Stimulated activated memory B cell treated with anti-CD40 and anti-IgM and Interleukin-4, amounts not matched to agents 10 μg/mL and 1 μg/mL and 100 μg/mL, for 72 hours (primary cell): ENCODE results near the gene MKNK1.

Experiments used
- ATAC-seq: fragments of 150-1000 bp; cut with Tn5 transposase; 2 replicates; pipeline ENCODE4 v1.10.0; 2021
- H3K27ac Mint-ChIP-seq: one replicate; pipeline ENCODE4 v1.8.0; 2022; ENCODE audit warnings: mild to moderate bottlenecking, mixed read lengths
- H3K27me3 Mint-ChIP-seq: one replicate; pipeline ENCODE4 v1.8.0; 2022; ENCODE audit warnings: mixed read lengths
- H3K36me3 Mint-ChIP-seq: one replicate; pipeline ENCODE4 v1.8.0; 2022; ENCODE audit warnings: mixed read lengths
- H3K4me1 Mint-ChIP-seq: one replicate; pipeline ENCODE4 v1.8.0; 2022; ENCODE audit warnings: mixed read lengths
- H3K4me3 Mint-ChIP-seq: one replicate; pipeline ENCODE4 v1.8.0; 2022; ENCODE audit warnings: mild to moderate bottlenecking, moderate library complexity, mixed read lengths
- H3K9me3 Mint-ChIP-seq: one replicate; pipeline ENCODE4 v1.8.0; 2022; ENCODE audit warnings: mixed read lengths

The MKNK1 gene

DNA sequence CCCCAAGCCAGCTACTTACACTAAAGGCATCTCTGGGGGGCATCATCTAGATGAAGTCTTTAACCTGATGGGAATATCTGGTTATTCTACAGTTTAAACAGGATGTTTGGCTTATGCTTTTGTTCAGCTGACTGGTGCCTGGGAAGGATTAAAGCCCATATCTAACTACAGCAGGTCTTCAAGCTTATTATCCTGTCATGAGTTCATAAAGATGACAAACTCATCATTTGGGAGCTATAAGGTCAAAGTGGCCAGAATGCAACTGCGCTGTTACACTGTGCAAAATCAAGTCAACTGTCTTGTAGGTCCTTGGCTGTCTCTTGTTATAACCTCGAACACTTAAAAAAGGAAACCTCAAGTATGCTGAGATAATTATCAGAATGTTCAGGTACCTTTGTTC, 31.1 kb upstream of the MKNK1 start:
- no peak overlapping the region for H3K27ac Mint-ChIP-seq

DNA sequence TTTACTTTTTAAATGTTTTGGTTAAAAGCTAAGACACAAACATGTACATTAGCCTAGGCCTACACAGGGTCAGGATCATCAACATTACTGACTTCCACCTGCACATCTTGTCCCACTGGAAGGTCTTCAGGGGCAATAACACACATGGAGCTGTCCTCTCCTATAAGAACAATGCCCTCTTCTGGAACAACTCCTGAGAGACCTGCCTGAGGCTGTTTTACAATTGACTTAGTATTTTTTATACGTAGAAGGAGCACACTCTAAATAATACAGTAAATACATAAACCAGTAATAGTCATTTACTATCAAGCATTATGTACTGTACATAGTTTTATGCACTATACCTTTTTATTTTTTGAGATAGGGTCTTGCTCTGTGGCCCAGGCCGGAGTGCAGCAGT, 26.7 kb upstream of the MKNK1 start:
- no peak overlapping the region for H3K4me3 Mint-ChIP-seq
- no peaks in the 10 kb centered on the region for H3K9me3 Mint-ChIP-seq
- no peaks in the 10 kb centered on the region for H3K27me3 Mint-ChIP-seq
- no peak overlapping the region for H3K27ac Mint-ChIP-seq
- ATAC-seq, result no peak
- H3K36me3 Mint-ChIP-seq, result peaks cover 36% of the 10 kb centered on the region
- H3K4me1 Mint-ChIP-seq, result no peaks in the 10 kb centered on the region

More for the DNA sequence above, 31.1 kb upstream of the MKNK1 start:
- Mint-ChIP-seq H3K27me3 (no peaks in the 10 kb centered on the region), H3K4me3 (no peak overlapping the region), H3K4me1 (no peaks in the 10 kb centered on the region), H3K9me3 (no peaks in the 10 kb centered on the region), H3K36me3 (peaks cover 55% of the 10 kb centered on the region)
- ATAC-seq, result no peak

DNA sequence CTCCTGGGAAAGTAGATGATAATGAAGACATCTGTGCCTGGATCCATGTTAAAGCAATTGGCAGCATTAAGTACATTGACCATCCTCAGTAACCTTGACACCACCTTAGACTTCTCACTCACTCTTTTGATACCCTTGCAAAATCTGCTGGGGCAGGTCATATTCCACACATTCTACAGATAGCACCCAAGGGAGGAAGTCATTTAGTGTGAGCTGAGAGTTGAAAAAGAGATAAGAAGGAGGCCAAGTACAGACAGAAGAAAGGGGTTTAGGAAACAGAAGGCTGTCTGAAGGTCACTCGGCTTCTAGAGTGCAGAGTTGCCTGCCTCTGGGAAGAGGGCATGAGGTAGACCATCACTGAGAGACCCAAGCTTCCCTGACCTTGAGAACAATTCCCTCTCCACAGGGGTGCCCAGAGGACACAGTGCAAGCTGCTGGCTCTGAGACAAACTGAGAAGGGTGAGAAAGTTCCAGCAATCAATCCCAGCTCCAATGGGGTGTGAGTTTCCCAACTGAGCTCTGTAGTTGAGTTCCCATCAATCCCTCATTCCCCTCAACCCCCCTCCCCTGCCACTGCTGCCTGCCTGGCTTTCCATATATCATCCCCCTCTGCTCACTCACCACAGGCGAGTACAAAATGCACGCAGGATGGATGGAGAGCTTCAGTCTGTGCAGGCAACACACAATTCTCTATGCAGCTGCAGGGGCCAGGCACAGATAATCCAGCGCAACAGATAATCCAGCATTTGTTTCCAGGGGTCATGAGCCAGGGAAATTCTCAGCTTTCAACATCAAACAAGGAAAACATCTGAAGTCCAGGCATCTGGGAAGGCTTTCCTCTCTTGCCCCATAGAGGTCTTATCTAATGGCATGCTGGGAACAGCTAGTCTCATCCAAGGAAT, 19.9 kb upstream of the MKNK1 start:
- Mint-ChIP-seq H3K9me3 (no peaks in the 10 kb centered on the region), H3K4me3 (no peak overlapping the region), H3K27ac (peak overlapping the region; percentile 39), H3K27me3 (no peaks in the 10 kb centered on the region), H3K4me1 (peaks cover 25% of the 10 kb centered on the region), H3K36me3 (no peaks in the 10 kb centered on the region)
- no peak for ATAC-seq

DNA sequence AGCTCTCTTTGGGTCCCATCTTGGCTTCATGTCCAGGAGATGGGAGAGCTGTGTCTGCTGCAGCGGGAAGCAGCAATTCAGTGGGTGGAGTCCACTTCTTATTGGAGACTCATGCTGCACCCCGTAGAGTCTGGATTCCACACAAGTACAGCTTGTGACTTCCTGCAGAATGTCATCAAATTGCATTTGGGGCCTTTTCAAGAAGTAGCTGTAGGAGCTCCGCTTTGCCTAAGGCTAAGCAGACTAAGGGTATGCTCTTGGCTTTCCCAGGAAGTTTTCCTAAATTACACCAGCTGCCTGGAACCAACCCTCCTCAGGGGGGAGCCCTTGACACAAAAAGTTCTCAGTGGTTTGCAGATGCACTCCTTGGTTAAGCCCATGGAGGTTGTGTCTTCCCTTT, 18.3 kb upstream of the MKNK1 start:
- H3K4me3 Mint-ChIP-seq, result no peak overlapping the region
- no peak for ATAC-seq
- H3K27me3 Mint-ChIP-seq, result no peaks in the 10 kb centered on the region
- no peak overlapping the region for H3K27ac Mint-ChIP-seq
- no peaks in the 10 kb centered on the region for H3K36me3 Mint-ChIP-seq
- peaks cover 41% of the 10 kb centered on the region for H3K4me1 Mint-ChIP-seq
- H3K9me3 Mint-ChIP-seq, result no peaks in the 10 kb centered on the region

DNA sequence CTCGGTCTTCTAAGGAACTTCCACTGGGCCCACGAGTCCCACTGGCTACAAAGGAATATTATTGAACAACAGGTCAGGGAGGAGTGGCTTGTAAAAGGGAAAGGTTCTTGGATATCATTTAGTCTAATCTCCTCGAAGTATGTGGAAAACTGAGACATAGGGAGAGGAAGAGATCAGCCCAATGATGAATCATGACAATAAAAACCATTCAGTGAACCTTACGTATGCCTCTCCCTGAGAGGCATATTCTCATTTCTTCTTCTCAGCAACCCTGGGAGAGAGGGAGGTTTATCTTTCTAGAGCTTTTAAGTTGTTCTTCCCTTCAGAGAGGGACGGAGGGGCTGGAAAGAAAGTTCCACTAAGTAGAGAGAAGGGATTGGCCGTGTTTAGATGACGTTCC, 17.9 kb upstream of the MKNK1 start:
- Mint-ChIP-seq H3K27ac (no peak overlapping the region), H3K27me3 (no peaks in the 10 kb centered on the region), H3K9me3 (no peaks in the 10 kb centered on the region), H3K4me1 (peaks cover 46% of the 10 kb centered on the region), H3K36me3 (no peaks in the 10 kb centered on the region), H3K4me3 (no peak overlapping the region)
- no peak for ATAC-seq

DNA sequence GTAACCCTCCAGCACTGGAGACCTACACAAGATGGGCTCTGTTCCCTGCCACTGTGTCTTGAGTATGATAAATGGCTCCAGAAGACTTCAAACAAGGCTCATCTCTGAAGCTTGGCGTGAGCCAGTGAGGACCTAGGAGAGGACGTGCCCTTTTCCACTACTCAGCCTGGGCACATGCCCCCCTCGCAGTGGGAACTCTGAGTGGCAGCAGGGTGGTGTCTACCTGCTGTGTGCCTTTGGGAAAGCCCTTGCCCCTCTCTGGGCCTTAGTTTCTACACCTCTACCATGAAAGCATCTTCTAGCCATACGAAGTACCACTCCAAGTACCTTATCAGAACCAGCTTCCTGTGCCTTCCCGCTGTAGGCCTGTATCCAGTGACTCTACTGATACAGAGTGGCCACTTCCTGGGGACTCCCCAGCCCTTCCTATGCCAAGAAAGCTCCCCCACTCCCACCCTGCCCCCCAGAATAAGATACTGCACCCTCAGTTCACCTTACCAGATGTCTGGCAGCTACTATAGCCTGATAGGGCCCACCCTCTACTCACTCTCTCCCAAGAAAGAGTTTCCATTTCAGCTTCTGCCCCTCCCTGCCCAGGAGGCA, 15.7 kb upstream of the MKNK1 start:
- Mint-ChIP-seq H3K4me1 (peaks cover 62% of the 10 kb centered on the region), H3K9me3 (no peaks in the 10 kb centered on the region), H3K36me3 (peaks cover 5% of the 10 kb centered on the region), H3K27ac (peak overlapping the region; percentile 86), H3K4me3 (no peak overlapping the region), H3K27me3 (no peaks in the 10 kb centered on the region)
- ATAC-seq, result no peak

DNA sequence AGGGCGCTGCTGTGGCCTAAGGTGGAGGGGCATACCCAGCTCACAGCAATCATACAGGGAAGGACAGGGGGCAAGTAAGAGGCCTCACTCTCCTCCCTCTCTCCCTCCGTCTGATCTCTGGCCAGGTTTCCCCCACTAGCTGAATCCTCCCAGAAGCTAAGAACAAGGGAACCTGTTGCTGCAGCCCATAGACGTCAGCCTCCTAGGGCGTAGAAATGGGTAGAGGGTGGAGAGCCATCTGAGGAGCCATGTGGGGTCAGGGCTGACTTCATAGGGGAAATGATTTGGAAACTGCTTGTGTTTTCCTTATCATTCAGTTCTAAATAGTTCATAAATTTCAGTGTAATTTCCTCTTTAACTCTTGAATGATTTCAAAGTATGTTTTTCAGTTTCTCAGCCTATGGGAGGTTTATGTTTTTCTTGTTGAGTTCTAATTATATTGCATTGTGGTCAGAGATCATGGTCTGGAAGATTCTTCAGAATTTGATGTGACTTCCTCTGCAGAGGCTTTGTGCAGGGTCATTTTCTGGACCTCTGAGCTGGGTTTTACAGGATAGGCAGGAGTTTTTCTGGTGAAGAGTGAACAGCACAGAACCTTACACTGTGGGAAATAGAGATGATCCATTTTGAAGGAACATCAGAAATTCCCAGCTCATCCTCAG, 14.8 kb upstream of the MKNK1 start:
- ATAC-seq, result peak; percentile 50
- H3K36me3 Mint-ChIP-seq, result peaks cover 5% of the 10 kb centered on the region
- H3K4me1 Mint-ChIP-seq, result peaks cover 67% of the 10 kb centered on the region
- H3K27me3 Mint-ChIP-seq, result no peaks in the 10 kb centered on the region
- H3K4me3 Mint-ChIP-seq, result no peak overlapping the region
- H3K27ac Mint-ChIP-seq, result peak overlapping the region; percentile 86
- H3K9me3 Mint-ChIP-seq, result no peaks in the 10 kb centered on the region

DNA sequence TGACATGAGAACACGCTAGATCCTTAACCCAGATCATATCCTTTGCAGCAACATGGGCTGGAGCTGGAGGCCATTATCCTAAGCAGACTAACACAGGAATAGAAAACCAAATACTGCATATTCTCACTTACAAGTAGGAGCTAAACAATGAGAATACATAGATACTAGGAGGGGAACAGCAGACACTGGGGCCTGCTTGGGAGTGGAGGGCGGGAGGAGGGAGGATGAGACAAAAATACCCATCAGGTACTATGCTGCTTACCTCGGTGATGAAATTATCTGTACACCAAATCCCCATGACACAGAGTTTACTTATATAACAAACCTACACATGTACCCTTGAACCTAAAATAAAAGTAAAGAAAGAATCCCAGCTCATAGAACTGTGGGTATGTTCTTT, 13.8 kb upstream of the MKNK1 start:
- Mint-ChIP-seq H3K4me1 (peaks cover 77% of the 10 kb centered on the region), H3K9me3 (no peaks in the 10 kb centered on the region), H3K36me3 (peaks cover 13% of the 10 kb centered on the region), H3K4me3 (peak overlapping the region; percentile 88), H3K27ac (peak overlapping the region; percentile 86), H3K27me3 (no peaks in the 10 kb centered on the region)
- no peak for ATAC-seq

DNA sequence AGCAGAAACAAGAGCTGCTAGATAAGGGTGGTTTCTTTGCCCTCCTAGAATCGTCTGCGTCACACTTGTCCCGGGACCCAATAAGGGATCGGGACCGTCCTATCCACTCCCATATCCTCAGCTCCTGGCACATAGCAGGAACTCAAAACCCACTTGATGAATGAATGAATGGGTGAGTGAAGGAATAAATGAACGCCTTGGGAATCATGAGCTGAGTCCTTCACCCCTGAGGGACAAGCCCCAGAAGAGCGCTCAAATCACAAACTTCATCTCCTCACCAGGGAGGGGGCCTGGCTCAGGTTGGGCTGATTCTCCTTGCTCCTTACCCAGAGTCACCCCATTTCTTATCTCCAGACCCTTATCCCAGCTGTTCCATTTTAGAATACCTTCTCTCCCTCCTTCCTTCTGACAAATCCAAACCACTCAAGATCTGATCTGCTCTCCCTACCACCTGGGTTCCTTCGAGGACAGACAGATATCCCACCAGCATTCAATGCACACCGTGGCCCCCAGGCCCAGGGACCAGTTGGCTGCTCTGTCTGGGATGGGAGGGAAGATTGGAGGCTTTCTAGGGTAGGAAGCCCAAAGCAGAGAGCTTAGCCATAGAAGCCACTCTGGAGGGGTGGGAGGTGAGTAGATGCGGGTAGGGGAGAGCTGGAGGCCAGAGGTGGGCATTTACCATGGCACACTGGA, 13.2 kb upstream of the MKNK1 start:
- Mint-ChIP-seq H3K36me3 (peaks cover 16% of the 10 kb centered on the region), H3K27me3 (no peaks in the 10 kb centered on the region), H3K27ac (peak overlapping the region; percentile 86), H3K4me1 (peaks cover 77% of the 10 kb centered on the region), H3K4me3 (peak overlapping the region; percentile 88), H3K9me3 (no peaks in the 10 kb centered on the region)
- ATAC-seq, result no peak

DNA sequence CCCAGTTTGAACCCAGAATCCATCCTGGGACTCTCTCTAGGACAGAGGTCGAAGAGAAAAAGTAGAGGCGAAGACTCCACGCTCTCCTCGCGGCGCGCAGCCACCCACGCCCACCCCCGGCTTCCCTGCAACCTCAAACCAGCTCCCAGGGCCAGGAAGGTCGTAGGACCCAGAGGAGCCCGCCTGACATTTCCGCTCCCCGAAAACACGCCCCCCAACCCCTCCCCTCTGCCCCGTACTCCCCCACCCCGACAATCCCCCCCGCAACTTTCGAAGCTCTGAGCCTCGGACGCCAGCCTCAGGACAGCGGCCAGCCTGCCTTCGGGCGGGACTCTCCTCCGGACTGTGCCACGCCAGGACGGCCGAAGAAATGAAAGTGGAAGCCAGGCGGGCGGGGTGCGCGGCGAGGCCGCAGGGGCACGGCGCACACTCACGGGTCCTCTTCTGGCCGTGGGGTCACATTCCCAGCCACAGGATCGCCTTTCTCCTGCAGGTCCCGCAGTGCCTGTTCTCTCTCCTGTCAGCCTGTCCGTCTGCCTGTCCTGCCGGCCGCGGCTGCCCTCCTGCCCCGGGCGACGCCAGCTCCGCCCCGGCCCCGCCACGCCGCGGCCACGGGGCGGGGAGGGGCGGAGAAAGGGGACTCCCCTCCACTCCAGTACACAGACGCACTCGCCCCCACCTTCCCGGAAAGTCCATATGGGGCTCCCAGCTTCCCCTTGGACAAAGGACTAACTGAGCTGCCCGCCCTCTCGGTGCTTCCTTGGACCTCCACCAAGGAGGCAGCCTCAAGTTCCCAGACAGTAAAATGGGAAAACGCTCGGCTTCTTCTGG, 12.4 kb upstream of the MKNK1 start, which contains the start of gene MOB3C:
Gene MOB3C, minus strand, starts transcription at position 535 of the 831 bp plus-strand sequence. CDS start 3,490 bp downstream, outside the sequence.
- H3K27ac Mint-ChIP-seq, result peak within 1 kb of the TSS; percentile 86
- H3K27me3 Mint-ChIP-seq, result no peaks in the 10 kb centered on the region
- H3K9me3 Mint-ChIP-seq, result no peaks in the 10 kb centered on the region

DNA sequence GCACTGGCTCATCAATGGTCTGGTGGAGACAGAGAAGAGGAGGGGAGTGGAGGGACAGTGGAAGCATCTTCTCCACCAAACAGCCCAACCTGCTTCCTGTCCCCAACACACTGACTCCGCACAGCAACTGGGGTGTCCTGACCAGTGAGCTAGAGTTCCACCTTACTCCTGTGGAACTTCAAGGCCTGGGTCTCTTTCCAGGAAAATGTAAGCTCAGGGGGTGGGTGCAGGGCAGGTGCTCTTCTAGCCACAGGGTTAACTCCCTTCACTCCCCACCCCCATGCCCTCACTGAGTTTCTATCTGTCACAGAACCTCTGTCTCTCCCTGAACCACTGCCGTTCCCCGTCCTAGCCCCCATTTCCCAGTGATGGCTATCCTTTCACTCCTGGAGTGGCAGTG, 11.7 kb upstream of the MKNK1 start:
- Mint-ChIP-seq H3K36me3 (peaks cover 26% of the 10 kb centered on the region), H3K4me1 (peaks cover 80% of the 10 kb centered on the region), H3K9me3 (no peaks in the 10 kb centered on the region), H3K4me3 (peak overlapping the region; percentile 88), H3K27me3 (no peaks in the 10 kb centered on the region), H3K27ac (peak overlapping the region; percentile 86)
- ATAC-seq, result no peak

More for the DNA sequence above, 12.4 kb upstream of the MKNK1 start, which contains the start of gene MOB3C:
- peak; percentile 85 for ATAC-seq
- H3K4me3 Mint-ChIP-seq, result peak within 1 kb of the TSS; percentile 88
- peaks cover 80% of the 10 kb centered on the region for H3K4me1 Mint-ChIP-seq
- H3K36me3 Mint-ChIP-seq, result peaks cover 18% of the 10 kb centered on the region

DNA sequence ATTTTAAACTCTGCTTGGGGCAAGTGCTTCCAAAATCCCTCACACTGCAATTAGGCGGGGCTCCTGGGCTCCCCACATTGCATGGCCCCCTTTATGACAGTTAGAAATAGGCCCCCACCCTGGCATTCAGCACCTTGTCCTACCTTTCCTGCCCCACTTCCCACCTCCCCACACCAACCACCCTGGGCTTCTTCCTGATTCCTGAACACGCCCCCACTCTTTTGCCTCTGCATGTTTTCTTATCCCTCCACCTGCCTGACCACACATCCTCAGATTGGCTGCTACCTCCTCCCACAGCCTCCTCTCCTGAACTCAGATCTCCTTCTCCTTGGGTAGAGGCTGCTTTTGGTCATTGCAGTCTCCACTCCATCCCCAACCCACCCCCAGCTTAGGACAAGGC, 11.0 kb upstream of the MKNK1 start:
- no peaks in the 10 kb centered on the region for H3K9me3 Mint-ChIP-seq
- H3K4me3 Mint-ChIP-seq, result peak overlapping the region; percentile 88
- peaks cover 32% of the 10 kb centered on the region for H3K36me3 Mint-ChIP-seq
- peak overlapping the region; percentile 86 for H3K27ac Mint-ChIP-seq
- H3K4me1 Mint-ChIP-seq, result peaks cover 80% of the 10 kb centered on the region
- ATAC-seq, result no peak
- no peaks in the 10 kb centered on the region for H3K27me3 Mint-ChIP-seq

DNA sequence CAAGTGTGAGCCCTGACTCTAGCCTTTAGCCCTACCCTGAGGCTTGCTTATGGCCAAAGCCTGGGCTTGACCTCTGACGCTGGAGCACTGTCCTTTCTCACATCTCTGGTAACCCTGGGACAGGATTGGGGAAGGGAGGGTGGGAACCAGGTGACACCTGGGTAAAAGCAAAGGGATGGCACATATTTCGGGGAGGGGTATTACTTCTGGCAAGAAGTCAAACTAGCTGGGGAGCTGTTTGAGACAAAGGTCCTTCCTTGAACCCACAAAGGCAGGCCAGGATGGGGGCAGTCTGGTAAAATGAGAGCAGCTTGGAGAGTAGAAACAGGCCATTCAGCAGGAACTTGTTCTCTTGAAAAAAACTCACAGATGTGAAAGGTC, 10.5 kb upstream of the MKNK1 start:
- Mint-ChIP-seq H3K36me3 (peaks cover 37% of the 10 kb centered on the region), H3K4me3 (peak overlapping the region; percentile 88), H3K27me3 (no peaks in the 10 kb centered on the region), H3K9me3 (no peaks in the 10 kb centered on the region), H3K27ac (no peak overlapping the region), H3K4me1 (peaks cover 80% of the 10 kb centered on the region)
- ATAC-seq, result no peak
